Fibroblast of lung (primary cell): Measurements from ENCODE around the gene PLCG2.

Source experiments
- EZH2 ChIP-seq: IDR thresholded peaks from 2 replicates; pipeline ENCODE4 v1.5.1; 2012; ENCODE audit warnings: low read length, control low read depth, mild to moderate bottlenecking; ENCODE audit errors: missing control alignments
- TF ChIP-seq, protein P1 (sequence below), 2 donors: IDR thresholded peaks in 1 of 2; conservative IDR thresholded peaks in 1 of 2; 1 replicate in 1 of 2; 2 replicates in 1 of 2; pipeline ENCODE4 v1.5.1; 2011 to 2012; ENCODE audit warnings: low read length in 2 of 2, control low read depth in 1 of 2, inconsistent platforms in 1 of 2, low read depth in 1 of 2, mild to moderate bottlenecking in 1 of 2

DNA sequence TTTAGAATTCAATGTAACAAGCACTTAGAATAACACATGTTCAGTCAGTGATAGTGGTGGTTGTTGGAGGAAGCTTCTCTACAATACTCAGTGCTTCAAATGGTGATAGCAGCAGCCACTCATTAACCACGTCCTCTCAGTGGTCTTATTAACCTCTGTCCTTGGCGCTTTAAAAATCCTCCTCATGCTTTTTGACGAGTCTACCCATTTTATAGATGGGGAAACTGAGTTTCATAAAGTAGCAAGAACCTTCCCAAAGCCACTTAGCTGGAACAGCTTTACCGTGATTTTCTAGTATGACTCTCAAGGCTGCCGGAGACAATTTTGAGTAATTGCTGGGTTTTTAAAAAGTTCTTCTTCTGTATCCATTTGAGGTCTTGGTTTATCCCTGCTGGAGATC, 47.4 kb downstream of the PLCG2 start:
- TF ChIP-seq, protein P1, sequence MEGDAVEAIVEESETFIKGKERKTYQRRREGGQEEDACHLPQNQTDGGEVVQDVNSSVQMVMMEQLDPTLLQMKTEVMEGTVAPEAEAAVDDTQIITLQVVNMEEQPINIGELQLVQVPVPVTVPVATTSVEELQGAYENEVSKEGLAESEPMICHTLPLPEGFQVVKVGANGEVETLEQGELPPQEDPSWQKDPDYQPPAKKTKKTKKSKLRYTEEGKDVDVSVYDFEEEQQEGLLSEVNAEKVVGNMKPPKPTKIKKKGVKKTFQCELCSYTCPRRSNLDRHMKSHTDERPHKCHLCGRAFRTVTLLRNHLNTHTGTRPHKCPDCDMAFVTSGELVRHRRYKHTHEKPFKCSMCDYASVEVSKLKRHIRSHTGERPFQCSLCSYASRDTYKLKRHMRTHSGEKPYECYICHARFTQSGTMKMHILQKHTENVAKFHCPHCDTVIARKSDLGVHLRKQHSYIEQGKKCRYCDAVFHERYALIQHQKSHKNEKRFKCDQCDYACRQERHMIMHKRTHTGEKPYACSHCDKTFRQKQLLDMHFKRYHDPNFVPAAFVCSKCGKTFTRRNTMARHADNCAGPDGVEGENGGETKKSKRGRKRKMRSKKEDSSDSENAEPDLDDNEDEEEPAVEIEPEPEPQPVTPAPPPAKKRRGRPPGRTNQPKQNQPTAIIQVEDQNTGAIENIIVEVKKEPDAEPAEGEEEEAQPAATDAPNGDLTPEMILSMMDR (conservative IDR thresholded peaks at IDR 0.05 in 1 of 2, IDR thresholded peaks at IDR 0.05 in 1 of 2; ENCODE audit: low read depth in 1 of 2, low read length in 2 of 2) = no peak
- no peak for TF ChIP-seq EZH2
